ENCODE data around the gene C10orf71.

- no peak for TF ChIP-seq SNAI2 (CRISPR knock-in tag; IDR thresholded peaks at IDR 0.05)
- no peak for TF ChIP-seq BACH2 (CRISPR knock-in tag; IDR thresholded peaks at IDR 0.05; ENCODE audit: borderline replicate concordance)
- TF ChIP-seq PPARA (CRISPR knock-in tag; IDR thresholded peaks at IDR 0.05; ENCODE audit: borderline replicate concordance), result no peak
- TF ChIP-seq POU6F1 (CRISPR knock-in tag; IDR thresholded peaks at IDR 0.05; ENCODE audit: borderline replicate concordance, low read depth), result no peak
- no peak for TF ChIP-seq RARB (CRISPR knock-in tag; IDR thresholded peaks at IDR 0.05)
- no peak for TF ChIP-seq CREB5 (CRISPR knock-in tag; IDR thresholded peaks at IDR 0.05; ENCODE audit: low read depth)
- TF ChIP-seq ARNTL (CRISPR knock-in tag; IDR thresholded peaks at IDR 0.05; ENCODE audit: borderline replicate concordance, low read depth), result no peak
Measured at GRCh38 chr10:49330127-49330665, 31.2 kb downstream of the C10orf71 start.

Measured in SK-N-SH treated with all-trans-retinoic acid at 6 μM for 48 hours (cell line).